NCI-H2171 treated with DMSO at 0.1 percent for 48 hours (cell line): ENCODE measurements around the gene PRKAR1B.

Experiments
- DNase-seq: peaks from one replicate; lab custom pipeline; 2025; lab: John Stamatoyannopoulos, UW

The PRKAR1B gene

GRCh38 chr7:691361-692045 lies 35.6 kb downstream of the PRKAR1B start:
- DNase-seq: no peak

DNA sequence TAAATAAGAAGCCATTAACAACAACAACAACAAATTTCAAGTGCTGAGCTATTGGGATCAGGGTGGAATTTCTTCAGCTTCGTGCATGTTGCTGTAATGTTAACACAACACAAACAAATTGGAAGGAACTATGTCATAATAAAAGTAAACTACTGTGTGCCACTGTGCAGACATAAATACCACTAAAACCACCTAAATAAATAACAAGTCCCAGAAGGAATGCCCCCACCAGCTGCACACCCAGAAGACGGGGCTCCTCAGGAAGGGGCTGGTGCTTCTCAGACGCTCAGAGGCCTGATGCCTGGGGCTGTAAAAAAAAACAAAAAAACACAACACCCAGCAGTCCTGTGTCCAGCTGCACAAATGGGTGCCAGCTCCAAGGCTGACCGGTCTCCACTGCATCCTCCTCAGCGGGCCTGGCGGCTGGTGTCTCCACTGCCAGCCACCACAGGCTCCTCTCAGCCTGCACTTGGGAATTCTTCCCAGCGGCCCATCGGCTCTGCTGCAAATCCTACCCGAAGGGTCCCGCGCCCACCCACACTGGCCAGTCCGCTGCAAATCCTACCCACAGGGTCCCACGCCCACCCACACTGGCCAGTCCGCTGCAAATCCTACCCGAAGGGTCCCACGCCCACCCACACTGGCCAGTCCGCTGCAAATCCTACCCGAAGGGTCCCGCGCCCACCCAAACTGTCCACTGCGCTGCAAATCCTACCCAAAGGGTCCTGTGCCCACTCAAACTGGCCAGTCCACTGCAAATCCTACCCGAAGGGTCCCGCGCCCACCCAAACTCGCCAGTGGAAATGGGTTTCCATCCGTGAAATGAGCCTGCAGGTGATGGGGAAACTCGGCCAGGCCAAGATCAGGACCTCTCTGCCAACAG lies 36.4 kb downstream of the PRKAR1B start:
- no peak for DNase-seq

- no peak for DNase-seq
Observed at GRCh38 chr7:685540-685939, 41.5 kb downstream of the PRKAR1B start.

DNA sequence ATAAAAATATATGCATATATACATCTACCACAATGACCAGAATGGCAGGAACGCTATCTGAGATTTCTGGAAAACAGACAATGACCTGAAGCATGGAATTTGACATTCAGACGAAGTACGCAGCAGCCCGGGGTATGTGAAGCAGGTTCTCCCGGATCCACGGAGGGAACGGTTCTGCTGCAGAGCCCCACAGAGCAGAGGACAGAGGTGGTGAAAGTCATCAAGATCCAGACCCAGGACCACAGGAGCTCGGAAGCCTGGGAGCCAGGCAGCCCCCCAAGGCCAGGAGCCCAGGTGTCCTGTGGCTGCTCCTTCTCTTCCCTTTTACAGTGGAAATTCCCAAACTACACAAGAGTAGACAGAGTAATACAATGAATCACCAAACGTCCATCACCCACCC lies 42.7 kb downstream of the PRKAR1B start:
- no peak for DNase-seq

GRCh38 chr7:683526-684205 lies 43.4 kb downstream of the PRKAR1B start:
- no peak for DNase-seq

DNA sequence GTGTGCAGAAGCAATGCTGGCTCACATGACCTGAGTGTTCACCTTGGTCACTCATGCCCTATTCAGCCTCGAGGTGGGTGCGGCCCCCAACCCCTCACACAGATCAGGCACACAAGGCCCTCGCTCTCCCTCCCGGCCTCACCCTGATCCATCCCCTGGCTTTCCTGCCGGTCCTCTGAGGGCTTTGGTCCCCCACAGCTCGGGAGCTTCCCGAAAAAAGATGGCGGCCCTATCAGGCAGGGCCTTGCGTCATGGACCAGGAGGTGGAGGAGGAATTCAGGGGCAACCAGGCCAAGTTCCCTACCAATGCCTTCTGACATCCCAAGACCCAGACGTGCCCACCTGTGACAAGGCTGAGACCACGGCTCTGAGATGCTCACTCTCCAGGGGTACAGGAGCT lies 44.3 kb downstream of the PRKAR1B start:
- no peak for DNase-seq

GRCh38 chr7:681551-682307 lies 45.4 kb downstream of the PRKAR1B start:
- DNase-seq: no peak

- DNase-seq: no peak
Observed at GRCh38 chr7:680411-681127, 46.5 kb downstream of the PRKAR1B start.

DNA sequence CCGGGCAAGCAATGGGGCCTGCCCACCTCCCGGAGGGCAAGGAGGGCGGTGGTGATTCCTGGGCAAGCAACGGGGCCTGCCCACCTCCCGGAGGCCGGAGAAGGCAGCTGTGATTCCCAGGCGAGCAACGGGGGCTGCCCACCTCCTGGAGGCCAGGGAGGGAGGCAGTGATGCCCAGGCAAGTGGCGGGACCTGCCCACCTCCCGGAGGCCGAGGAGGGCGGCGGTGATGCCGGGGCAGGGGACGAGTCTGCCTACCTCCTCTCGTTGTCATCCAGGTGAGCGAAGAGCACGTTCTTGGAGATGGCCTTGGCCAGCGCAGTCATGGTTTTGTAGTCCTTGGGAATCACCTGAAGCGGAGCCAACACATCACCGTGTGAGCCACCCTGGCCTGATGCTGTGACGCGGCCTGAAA lies 50.1 kb downstream of the PRKAR1B start:
- DNase-seq: no peak

- DNase-seq: no peak
Observed at GRCh38 chr7:676246-676971, 50.7 kb downstream of the PRKAR1B start.

- DNase-seq: no peak
Observed at GRCh38 chr7:674454-675410, 52.3 kb downstream of the PRKAR1B start.

- DNase-seq: no peak
Observed at GRCh38 chr7:673681-674453, 53.2 kb downstream of the PRKAR1B start.

DNA sequence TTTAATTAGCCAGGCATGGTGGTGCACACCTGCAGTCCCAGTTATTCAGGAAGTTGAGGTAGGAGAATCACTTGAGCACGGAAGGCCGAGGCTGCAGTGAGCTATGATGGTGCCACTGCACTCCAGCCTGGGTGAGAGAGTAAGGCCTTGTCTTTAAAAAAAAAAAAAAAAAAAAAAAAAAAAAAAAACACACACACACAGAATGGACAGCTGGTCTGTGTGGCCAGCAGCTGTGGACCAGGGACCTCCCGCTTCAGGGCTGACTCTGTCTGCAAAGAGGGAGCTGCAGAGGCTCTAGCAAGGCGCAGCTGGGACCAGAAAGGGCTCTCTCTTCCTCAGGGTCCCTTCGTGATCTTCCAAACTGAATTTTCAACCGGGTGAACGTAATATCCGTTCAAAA lies 54.2 kb downstream of the PRKAR1B start:
- no peak for DNase-seq

- no peak for DNase-seq
Observed at GRCh38 chr7:671415-672042, 55.6 kb downstream of the PRKAR1B start.

- no peak for DNase-seq
Observed at GRCh38 chr7:670501-671390, 56.3 kb downstream of the PRKAR1B start.

DNA sequence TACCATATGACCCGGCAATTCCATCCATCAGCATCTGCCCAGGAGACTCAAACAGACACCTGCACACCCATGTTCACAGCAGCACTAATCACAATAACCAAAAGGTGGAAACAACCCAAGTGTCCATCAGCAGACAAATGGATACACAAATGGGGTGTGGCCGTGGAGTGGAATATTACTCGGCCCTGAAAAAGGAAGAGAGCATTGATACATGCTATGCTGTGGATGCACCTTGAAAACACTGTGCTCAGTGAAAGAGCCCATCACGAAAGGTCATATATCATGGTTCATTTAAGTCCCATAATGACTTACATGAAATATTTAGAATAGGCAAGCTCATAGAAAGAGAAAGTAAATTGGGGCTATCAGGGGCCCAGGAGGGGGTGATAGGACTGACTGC lies 58.1 kb downstream of the PRKAR1B start:
- no peak for DNase-seq
